Activated CD4-positive, CD25-positive, alpha-beta regulatory T cell treated with anti-CD3 and anti-CD28 coated beads, Interleukin-2, amount 50 U/mL, for 24 hours (primary cell): Measurements from ENCODE around the gene ZNF408.

ENCODE experiments used
- ATAC-seq, 2 donors: fragments of 150-1000 bp; cut with Tn5 transposase; one replicate each; pipeline ENCODE4 v1.10.0; 2021; ENCODE audit warnings: mild to moderate bottlenecking in 1 of 2, moderate library complexity in 1 of 2

The ZNF408 gene

GRCh38 chr11:46676436-46677158, 24.2 kb upstream of the ZNF408 start:
- ATAC-seq = no peak

- no peak for ATAC-seq
Observed at GRCh38 chr11:46677169-46677568, 23.7 kb upstream of the ZNF408 start.

- ATAC-seq = no peak
Observed at GRCh38 chr11:46677991-46678740, 22.7 kb upstream of the ZNF408 start.

GRCh38 chr11:46678741-46679130, 22.1 kb upstream of the ZNF408 start:
- ATAC-seq = no peak

- ATAC-seq = no peak
Observed at GRCh38 chr11:46679241-46680163, 21.3 kb upstream of the ZNF408 start.

GRCh38 chr11:46680164-46680760, 20.6 kb upstream of the ZNF408 start:
- ATAC-seq = no peak

- ATAC-seq = no peak
Observed at GRCh38 chr11:46680815-46681214, 20.0 kb upstream of the ZNF408 start.

- ATAC-seq = no peak
Observed at GRCh38 chr11:46681814-46682213, 19.0 kb upstream of the ZNF408 start.

GRCh38 chr11:46682773-46683752, 17.8 kb upstream of the ZNF408 start:
- ATAC-seq = no peak

- no peak for ATAC-seq
Observed at GRCh38 chr11:46684367-46684766, 16.5 kb upstream of the ZNF408 start.

GRCh38 chr11:46686886-46687795, 13.7 kb upstream of the ZNF408 start:
- no peak for ATAC-seq

GRCh38 chr11:46690702-46691101, 10.1 kb upstream of the ZNF408 start:
- ATAC-seq = no peak

- ATAC-seq = no peak
Observed at GRCh38 chr11:46692450-46692849, 8.4 kb upstream of the ZNF408 start.

- ATAC-seq = no peak
Observed at GRCh38 chr11:46693597-46694012, 7.2 kb upstream of the ZNF408 start.

- no peak for ATAC-seq
Observed at GRCh38 chr11:46694072-46694471, 6.8 kb upstream of the ZNF408 start.

- ATAC-seq = no peak
Observed at GRCh38 chr11:46694607-46695006, 6.2 kb upstream of the ZNF408 start.

GRCh38 chr11:46695345-46696211, 5.3 kb upstream of the ZNF408 start:
- ATAC-seq = no peak

- ATAC-seq = no peak
Observed at GRCh38 chr11:46696212-46696558, 4.6 kb upstream of the ZNF408 start.

- no peak for ATAC-seq
Observed at GRCh38 chr11:46697303-46697702, 3.5 kb upstream of the ZNF408 start.

- ATAC-seq = no peak
Observed at GRCh38 chr11:46697723-46698122, 3.1 kb upstream of the ZNF408 start.
